ENCODE data around the gene C4orf54. TPM values are rescaled to one million over a fixed set of nuclear protein-coding genes. Genes with fewer than 3 reads are reported as not detected.

The C4orf54 gene
- total RNA-seq, 1 experiment from 2014 or later: 4.7 TPM

- H4K20me1 ChIP-seq (ENCODE audit: insufficient read depth, low read depth, low read length): no peaks in the 10 kb centered on the region
- H3K9me2 ChIP-seq (replicated peaks; ENCODE audit: insufficient read depth, low read length): no peaks in the 10 kb centered on the region
- H3K4me1 ChIP-seq (ENCODE audit: low read length): peaks cover 42% of the 10 kb centered on the region
- no peak overlapping the region for H3K4me2 ChIP-seq (ENCODE audit: low read depth, low read length, poor library complexity, severe bottlenecking)
- H3K9me3 ChIP-seq (ENCODE audit: low read length): no peaks in the 10 kb centered on the region
- H2AFZ ChIP-seq (ENCODE audit: low read length): no peak overlapping the region
- H3K4me3 ChIP-seq (ENCODE audit: low read length): no peak overlapping the region
- H3K27me3 ChIP-seq (ENCODE audit: low read length): no peaks in the 10 kb centered on the region; the same call in 1 of the 2 replicates
- no peaks in the 10 kb centered on the region for H3K36me3 ChIP-seq (ENCODE audit: insufficient read depth, low read length)
- DNase-seq: no peak
- H3K27ac ChIP-seq (ENCODE audit: low read length): no peak overlapping the region
- no peak overlapping the region for H3K9ac ChIP-seq (ENCODE audit: low read length)
- H3K79me2 ChIP-seq (ENCODE audit: low read length): no peaks in the 10 kb centered on the region
These were observed 27.6 kb downstream of the C4orf54 start for GRCh38 chr4:99629962-99630554.

DNA sequence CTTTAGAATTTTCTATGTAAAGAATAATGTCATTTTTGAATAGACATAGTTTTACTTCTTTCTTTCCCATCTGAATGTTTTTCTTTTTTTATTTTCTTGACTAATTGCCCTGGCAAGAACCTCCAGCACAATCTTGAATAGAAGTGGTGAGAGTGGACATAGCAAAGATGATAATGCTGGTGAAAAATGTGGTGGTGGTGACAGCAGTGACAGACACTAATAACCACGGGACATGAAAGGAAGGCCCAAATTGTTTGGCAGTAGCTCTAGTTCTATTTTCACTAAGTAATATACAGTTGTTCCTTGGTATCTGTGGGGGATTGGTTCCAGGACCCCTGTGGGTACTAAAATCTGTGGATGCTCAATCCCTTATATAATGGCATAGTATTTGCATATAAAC is 29.6 kb downstream of the C4orf54 start:
- H3K9me2 ChIP-seq (replicated peaks; ENCODE audit: insufficient read depth, low read length): no peaks in the 10 kb centered on the region

GRCh38 chr4:99625369-99625768 is 32.3 kb downstream of the C4orf54 start:
- H3K4me2 ChIP-seq (ENCODE audit: low read depth, low read length, poor library complexity, severe bottlenecking): no peak overlapping the region
- no peaks in the 10 kb centered on the region for H3K36me3 ChIP-seq (ENCODE audit: insufficient read depth, low read length)
- no peaks in the 10 kb centered on the region for H3K9me2 ChIP-seq (replicated peaks; ENCODE audit: insufficient read depth, low read length)
- H4K20me1 ChIP-seq (ENCODE audit: insufficient read depth, low read depth, low read length): no peaks in the 10 kb centered on the region
- no peak overlapping the region for H3K27ac ChIP-seq (ENCODE audit: low read length)
- no peak overlapping the region for H2AFZ ChIP-seq (ENCODE audit: low read length)
- H3K4me3 ChIP-seq (ENCODE audit: low read length): no peak overlapping the region
- no peaks in the 10 kb centered on the region for H3K79me2 ChIP-seq (ENCODE audit: low read length)
- no peaks in the 10 kb centered on the region; the same call in 1 of the 2 replicates for H3K27me3 ChIP-seq (ENCODE audit: low read length)
- no peaks in the 10 kb centered on the region for H3K9me3 ChIP-seq (ENCODE audit: low read length)
- H3K9ac ChIP-seq (ENCODE audit: low read length): no peak overlapping the region
- no peak for DNase-seq
- H3K4me1 ChIP-seq (ENCODE audit: low read length): peaks cover 9% of the 10 kb centered on the region

More for the DNA sequence above, 29.6 kb downstream of the C4orf54 start:
- DNase-seq: no peak
- H2AFZ ChIP-seq (ENCODE audit: low read length): no peak overlapping the region
- no peak overlapping the region for H3K9ac ChIP-seq (ENCODE audit: low read length)
- H3K4me2 ChIP-seq (ENCODE audit: low read depth, low read length, poor library complexity, severe bottlenecking): no peak overlapping the region
- H4K20me1 ChIP-seq (ENCODE audit: insufficient read depth, low read depth, low read length): no peaks in the 10 kb centered on the region
- no peaks in the 10 kb centered on the region; the same call in 1 of the 2 replicates for H3K27me3 ChIP-seq (ENCODE audit: low read length)
- H3K27ac ChIP-seq (ENCODE audit: low read length): no peak overlapping the region
- H3K9me3 ChIP-seq (ENCODE audit: low read length): no peaks in the 10 kb centered on the region
- peaks cover 27% of the 10 kb centered on the region for H3K4me1 ChIP-seq (ENCODE audit: low read length)
- no peak overlapping the region for H3K4me3 ChIP-seq (ENCODE audit: low read length)
- no peaks in the 10 kb centered on the region for H3K79me2 ChIP-seq (ENCODE audit: low read length)
- no peaks in the 10 kb centered on the region for H3K36me3 ChIP-seq (ENCODE audit: insufficient read depth, low read length)

- H4K20me1 ChIP-seq (ENCODE audit: insufficient read depth, low read depth, low read length): no peaks in the 10 kb centered on the region
These were observed 33.4 kb downstream of the C4orf54 start for GRCh38 chr4:99624141-99624719.

DNA sequence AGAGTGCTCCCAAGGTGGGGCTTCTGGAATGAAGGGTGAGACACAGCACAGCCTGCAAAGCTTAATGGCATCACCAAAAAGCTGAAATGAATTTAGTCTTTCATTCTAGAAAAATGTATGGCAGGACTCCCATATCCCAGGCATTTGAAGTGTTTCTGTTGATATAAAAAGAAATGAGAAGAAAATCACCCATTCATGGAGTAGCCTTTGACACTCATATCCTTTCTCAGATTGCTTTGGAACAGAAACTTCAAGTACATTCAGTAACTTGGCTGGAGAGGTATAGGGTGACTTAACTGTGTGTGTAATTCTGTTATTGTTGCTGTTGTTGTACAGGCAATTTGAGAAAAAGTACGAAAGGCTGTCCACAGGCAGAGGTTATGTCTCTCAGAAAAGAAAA is 35.3 kb downstream of the C4orf54 start:
- peaks cover 3% of the 10 kb centered on the region; the same call in 1 of the 2 replicates for H3K4me1 ChIP-seq (ENCODE audit: low read length)
- no peak for DNase-seq
- no peak overlapping the region for H3K4me2 ChIP-seq (ENCODE audit: low read depth, low read length, poor library complexity, severe bottlenecking)
- H2AFZ ChIP-seq (ENCODE audit: low read length): no peak overlapping the region
- H3K9ac ChIP-seq (ENCODE audit: low read length): no peak overlapping the region
- H3K36me3 ChIP-seq (ENCODE audit: insufficient read depth, low read length): no peaks in the 10 kb centered on the region
- H3K79me2 ChIP-seq (ENCODE audit: low read length): no peaks in the 10 kb centered on the region
- no peak overlapping the region for H3K27ac ChIP-seq (ENCODE audit: low read length)
- no peak overlapping the region for H3K4me3 ChIP-seq (ENCODE audit: low read length)
- no peaks in the 10 kb centered on the region for H3K27me3 ChIP-seq (ENCODE audit: low read length)
- H3K9me3 ChIP-seq (ENCODE audit: low read length): no peaks in the 10 kb centered on the region
- H3K9me2 ChIP-seq (replicated peaks; ENCODE audit: insufficient read depth, low read length): no peaks in the 10 kb centered on the region
- no peaks in the 10 kb centered on the region for H4K20me1 ChIP-seq (ENCODE audit: insufficient read depth, low read depth, low read length)

More at GRCh38 chr4:99624141-99624719, 33.4 kb downstream of the C4orf54 start:
- no peaks in the 10 kb centered on the region for H3K9me2 ChIP-seq (replicated peaks; ENCODE audit: insufficient read depth, low read length)
- no peak overlapping the region for H3K4me3 ChIP-seq (ENCODE audit: low read length)
- H3K4me2 ChIP-seq (ENCODE audit: low read depth, low read length, poor library complexity, severe bottlenecking): no peak overlapping the region
- no peak overlapping the region for H3K9ac ChIP-seq (ENCODE audit: low read length)
- no peak overlapping the region for H2AFZ ChIP-seq (ENCODE audit: low read length)
- H3K27ac ChIP-seq (ENCODE audit: low read length): no peak overlapping the region
- H3K79me2 ChIP-seq (ENCODE audit: low read length): no peaks in the 10 kb centered on the region
- no peaks in the 10 kb centered on the region for H3K27me3 ChIP-seq (ENCODE audit: low read length)
- no peak for DNase-seq
- H3K4me1 ChIP-seq (ENCODE audit: low read length): peaks cover 3% of the 10 kb centered on the region; the same call in 1 of the 2 replicates
- H3K9me3 ChIP-seq (ENCODE audit: low read length): no peaks in the 10 kb centered on the region
- no peaks in the 10 kb centered on the region for H3K36me3 ChIP-seq (ENCODE audit: insufficient read depth, low read length)

- no peak overlapping the region for H3K9ac ChIP-seq (ENCODE audit: low read length)
- H4K20me1 ChIP-seq (ENCODE audit: insufficient read depth, low read depth, low read length): no peaks in the 10 kb centered on the region
- H3K9me3 ChIP-seq (ENCODE audit: low read length): no peaks in the 10 kb centered on the region
- DNase-seq: no peak
- no peaks in the 10 kb centered on the region for H3K27me3 ChIP-seq (ENCODE audit: low read length)
- H3K4me2 ChIP-seq (ENCODE audit: low read depth, low read length, poor library complexity, severe bottlenecking): no peak overlapping the region
- no peaks in the 10 kb centered on the region for H3K79me2 ChIP-seq (ENCODE audit: low read length)
- H2AFZ ChIP-seq (ENCODE audit: low read length): no peak overlapping the region
- no peak overlapping the region for H3K27ac ChIP-seq (ENCODE audit: low read length)
- H3K4me3 ChIP-seq (ENCODE audit: low read length): no peak overlapping the region
- H3K36me3 ChIP-seq (ENCODE audit: insufficient read depth, low read length): no peaks in the 10 kb centered on the region
- no peaks in the 10 kb centered on the region for H3K9me2 ChIP-seq (replicated peaks; ENCODE audit: insufficient read depth, low read length)
- peaks cover 10% of the 10 kb centered on the region for H3K4me1 ChIP-seq (ENCODE audit: low read length)
These were observed 40.3 kb downstream of the C4orf54 start for GRCh38 chr4:99617374-99617773.

- H3K4me2 ChIP-seq (ENCODE audit: low read depth, low read length, poor library complexity, severe bottlenecking): no peak overlapping the region
- H3K4me3 ChIP-seq (ENCODE audit: low read length): no peak overlapping the region
- H3K9ac ChIP-seq (ENCODE audit: low read length): no peak overlapping the region
- no peaks in the 10 kb centered on the region for H3K36me3 ChIP-seq (ENCODE audit: insufficient read depth, low read length)
- no peaks in the 10 kb centered on the region for H3K27me3 ChIP-seq (ENCODE audit: low read length)
- no peaks in the 10 kb centered on the region for H3K9me2 ChIP-seq (replicated peaks; ENCODE audit: insufficient read depth, low read length)
- H3K27ac ChIP-seq (ENCODE audit: low read length): no peak overlapping the region
- H2AFZ ChIP-seq (ENCODE audit: low read length): no peak overlapping the region
- H3K9me3 ChIP-seq (ENCODE audit: low read length): no peaks in the 10 kb centered on the region
- no peaks in the 10 kb centered on the region for H3K79me2 ChIP-seq (ENCODE audit: low read length)
- peak; percentile 50 for DNase-seq
- no peaks in the 10 kb centered on the region for H4K20me1 ChIP-seq (ENCODE audit: insufficient read depth, low read depth, low read length)
- H3K4me1 ChIP-seq (ENCODE audit: low read length): peaks cover 10% of the 10 kb centered on the region
These were observed 42.3 kb downstream of the C4orf54 start for GRCh38 chr4:99615170-99615820.

- H3K4me1 ChIP-seq (ENCODE audit: low read length): peaks cover 10% of the 10 kb centered on the region
- H3K27me3 ChIP-seq (ENCODE audit: low read length): no peaks in the 10 kb centered on the region
- no peak overlapping the region for H3K27ac ChIP-seq (ENCODE audit: low read length)
- DNase-seq: no peak
- H3K9me2 ChIP-seq (replicated peaks; ENCODE audit: insufficient read depth, low read length): no peaks in the 10 kb centered on the region
- no peaks in the 10 kb centered on the region for H3K9me3 ChIP-seq (ENCODE audit: low read length)
- no peak overlapping the region for H3K9ac ChIP-seq (ENCODE audit: low read length)
- no peak overlapping the region for H3K4me3 ChIP-seq (ENCODE audit: low read length)
- H3K4me2 ChIP-seq (ENCODE audit: low read depth, low read length, poor library complexity, severe bottlenecking): no peak overlapping the region
- H4K20me1 ChIP-seq (ENCODE audit: insufficient read depth, low read depth, low read length): no peaks in the 10 kb centered on the region
- no peaks in the 10 kb centered on the region for H3K79me2 ChIP-seq (ENCODE audit: low read length)
- no peak overlapping the region for H2AFZ ChIP-seq (ENCODE audit: low read length)
- no peaks in the 10 kb centered on the region for H3K36me3 ChIP-seq (ENCODE audit: insufficient read depth, low read length)
These were observed 43.1 kb downstream of the C4orf54 start for GRCh38 chr4:99614491-99614890.
